Stimulated activated naive CD8-positive, alpha-beta T cell treated with anti-CD3 and anti-CD28 coated beads, Interleukin-15, Interleukin-2, amounts not matched to agents 100 ng/mL and 50 ng/mL, for 24 hours (primary cell): ENCODE data around the gene TRIM33.
"Not testable (repeated sequence)": the region's sequence is repeated elsewhere in the genome, so short reads cannot be mapped to it uniquely, and the experiment has no call there.

Experiments
- H3K27ac Mint-ChIP-seq: one replicate; pipeline ENCODE4 v1.8.0; 2021; ENCODE audit warnings: mild to moderate bottlenecking, mixed read lengths
- H3K27me3 Mint-ChIP-seq: one replicate; pipeline ENCODE4 v1.8.0; 2021; ENCODE audit warnings: mixed read lengths
- H3K36me3 Mint-ChIP-seq: one replicate; pipeline ENCODE4 v1.8.0; 2021; ENCODE audit warnings: low read depth, mixed read lengths
- H3K4me1 Mint-ChIP-seq: one replicate; pipeline ENCODE4 v1.8.0; 2021; ENCODE audit warnings: low read depth, mixed read lengths
- H3K4me3 Mint-ChIP-seq: one replicate; pipeline ENCODE4 v1.8.0; 2021; ENCODE audit warnings: mild to moderate bottlenecking, mixed read lengths
- H3K9me3 Mint-ChIP-seq: one replicate; pipeline ENCODE4 v1.8.0; 2021; ENCODE audit warnings: mixed read lengths

The TRIM33 gene

DNA sequence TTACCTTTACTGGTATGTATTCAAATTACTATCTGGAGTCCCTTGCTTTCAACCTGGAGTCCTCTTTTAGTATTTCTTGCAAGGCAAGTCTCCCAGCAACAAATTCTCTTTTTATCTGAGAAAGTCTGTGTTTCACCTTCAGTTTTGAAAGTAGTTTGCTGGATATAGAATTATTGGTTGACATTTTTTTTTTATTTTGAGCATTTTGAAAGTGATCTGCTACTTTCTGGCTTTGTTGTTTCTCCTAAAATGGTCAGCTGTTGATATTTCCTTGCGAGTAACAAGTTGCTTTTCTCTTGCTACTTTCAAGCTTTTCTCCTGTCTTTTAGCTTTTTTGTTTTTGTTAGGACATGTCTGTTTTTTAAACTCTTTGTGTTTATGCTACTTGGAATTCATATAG is 126.1 kb downstream of the TRIM33 start:
- H3K36me3 Mint-ChIP-seq: peaks cover 10% of the 10 kb centered on the region
- H3K27me3 Mint-ChIP-seq: no peaks in the 10 kb centered on the region
- no peak overlapping the region for H3K27ac Mint-ChIP-seq
- peaks cover 44% of the 10 kb centered on the region for H3K9me3 Mint-ChIP-seq
- H3K4me3 Mint-ChIP-seq: no peak overlapping the region
- H3K4me1 Mint-ChIP-seq: no peaks in the 10 kb centered on the region

DNA sequence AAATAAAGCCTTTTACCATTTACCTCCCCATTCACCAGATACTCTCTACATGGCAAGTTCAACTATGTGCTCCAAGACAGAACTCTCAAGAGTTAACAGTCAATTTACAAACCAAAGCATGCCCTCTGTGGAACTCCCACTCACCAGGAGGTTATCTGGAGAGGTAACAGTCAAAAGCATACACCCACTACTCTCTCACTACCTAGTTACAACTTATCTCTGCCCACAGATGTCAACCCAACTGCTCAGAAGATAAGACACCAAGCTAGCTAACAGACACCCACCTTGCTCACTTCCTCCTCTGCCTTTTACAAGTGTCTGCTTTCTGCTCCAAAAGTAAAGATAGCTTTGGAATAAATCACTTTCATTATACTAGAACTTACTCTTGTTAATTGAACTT is 131.0 kb downstream of the TRIM33 start:
- Mint-ChIP-seq H3K36me3 (peaks cover 10% of the 10 kb centered on the region), H3K9me3 (peaks cover 41% of the 10 kb centered on the region), H3K4me1 (no peaks in the 10 kb centered on the region), H3K4me3 (no peak overlapping the region), H3K27ac (no peak overlapping the region), H3K27me3 (peaks cover 8% of the 10 kb centered on the region)

DNA sequence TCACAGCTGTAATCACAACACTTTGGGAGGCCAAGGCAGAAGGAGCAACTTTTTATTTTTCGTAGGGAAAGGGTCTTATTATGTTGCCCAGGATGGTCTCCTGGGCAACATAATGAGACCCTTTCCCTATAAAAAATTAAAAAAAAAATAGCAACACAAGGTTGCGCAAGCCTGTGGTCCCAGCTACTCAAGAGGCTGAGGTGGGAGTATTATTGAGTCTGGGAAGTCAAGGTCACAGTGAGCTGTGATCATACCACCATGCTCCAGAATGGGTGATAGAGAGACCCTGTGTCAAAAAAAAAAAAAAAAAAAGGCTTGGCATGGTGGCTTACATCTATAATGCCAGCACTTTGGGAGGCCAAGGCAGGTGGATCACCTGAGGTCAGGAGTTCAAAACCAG is 131.6 kb downstream of the TRIM33 start:
- H3K27ac Mint-ChIP-seq: no peak overlapping the region
- no peak overlapping the region for H3K4me3 Mint-ChIP-seq
- H3K4me1 Mint-ChIP-seq: no peaks in the 10 kb centered on the region
- H3K36me3 Mint-ChIP-seq: peaks cover 10% of the 10 kb centered on the region
- H3K27me3 Mint-ChIP-seq: peaks cover 8% of the 10 kb centered on the region
- H3K9me3 Mint-ChIP-seq: peaks cover 36% of the 10 kb centered on the region

DNA sequence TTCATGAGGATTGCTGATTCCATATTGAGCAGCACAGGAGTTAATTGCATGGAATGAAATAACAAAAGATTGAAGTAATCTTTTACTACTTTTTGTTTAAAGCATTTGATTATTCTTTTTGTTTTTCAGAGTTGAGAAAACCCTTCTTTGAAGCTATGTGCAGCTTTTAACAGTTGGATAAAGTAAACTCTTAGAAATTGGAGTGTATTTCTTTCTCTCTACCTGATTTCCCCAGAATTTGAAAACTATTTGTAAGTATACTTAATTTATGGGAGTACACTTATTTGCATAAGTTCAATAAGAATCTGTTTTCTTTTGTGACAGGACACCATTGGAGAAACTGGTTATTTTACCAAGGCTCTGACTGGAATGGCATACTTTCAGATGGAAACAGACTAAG is 133.6 kb downstream of the TRIM33 start:
- Mint-ChIP-seq H3K9me3 (peaks cover 36% of the 10 kb centered on the region), H3K36me3 (peaks cover 10% of the 10 kb centered on the region), H3K27me3 (peaks cover 8% of the 10 kb centered on the region)

DNA sequence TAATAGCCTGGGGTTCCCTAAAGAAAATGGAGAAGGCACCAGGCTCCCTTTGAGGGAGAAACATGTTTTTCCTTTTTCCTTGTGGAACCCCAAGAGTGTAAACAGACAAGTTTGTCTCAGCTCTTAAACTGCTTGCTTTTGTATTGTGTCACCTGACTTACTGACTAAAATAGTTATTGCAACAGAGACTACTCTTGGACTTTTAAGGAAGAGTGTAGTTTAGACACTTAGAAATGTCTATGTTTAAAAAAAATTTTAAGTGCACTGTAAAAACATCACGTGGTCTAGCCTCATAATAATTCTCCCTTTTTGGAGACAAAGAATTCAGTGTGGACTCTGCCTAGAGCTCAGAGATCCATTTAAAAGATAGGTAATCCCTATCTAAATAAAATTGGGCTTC is 141.1 kb downstream of the TRIM33 start:
- Mint-ChIP-seq H3K9me3 (peaks cover 9% of the 10 kb centered on the region), H3K36me3 (no peaks in the 10 kb centered on the region), H3K4me3 (no peak overlapping the region), H3K27me3 (peaks cover 6% of the 10 kb centered on the region), H3K4me1 (no peaks in the 10 kb centered on the region), H3K27ac (no peak overlapping the region)

More for the DNA sequence above, 133.6 kb downstream of the TRIM33 start:
- H3K4me3 Mint-ChIP-seq: no peak overlapping the region
- H3K4me1 Mint-ChIP-seq: no peaks in the 10 kb centered on the region
- H3K27ac Mint-ChIP-seq: no peak overlapping the region

DNA sequence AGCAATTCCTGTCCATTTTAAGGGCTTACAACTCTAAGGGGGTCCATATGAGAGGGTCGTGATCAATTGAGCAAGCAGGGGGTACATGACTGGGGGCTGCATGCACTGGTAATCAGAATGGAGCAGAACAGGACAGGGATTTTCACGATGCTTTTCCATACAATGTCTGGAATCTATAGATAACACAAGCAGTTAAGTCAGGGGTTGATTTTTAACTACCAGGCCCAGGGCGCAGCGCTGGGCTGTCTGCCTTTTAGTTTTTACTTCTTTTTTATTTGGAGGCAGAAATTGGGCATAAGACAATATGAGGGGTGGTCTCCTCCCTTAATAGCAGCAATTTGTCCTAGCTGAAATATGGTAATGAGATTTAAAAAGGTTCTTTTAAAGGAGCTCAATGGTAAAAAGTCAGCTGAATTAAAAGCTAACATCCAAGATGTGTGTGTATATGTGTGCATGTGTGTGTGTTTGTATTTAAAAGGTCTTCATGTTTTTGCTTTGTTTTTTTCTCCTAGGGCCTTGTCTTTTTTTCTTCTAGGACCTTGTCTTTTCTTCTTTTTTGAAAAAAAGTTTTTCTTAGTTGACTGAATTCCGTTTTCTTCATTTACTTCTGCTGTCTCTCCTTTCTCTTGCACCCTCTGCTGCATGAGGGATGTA is 141.6 kb downstream of the TRIM33 start:
- not testable (repeated sequence) for H3K9me3 Mint-ChIP-seq, H3K4me1 Mint-ChIP-seq, H3K36me3 Mint-ChIP-seq, H3K27ac Mint-ChIP-seq, H3K27me3 Mint-ChIP-seq, H3K4me3 Mint-ChIP-seq

DNA sequence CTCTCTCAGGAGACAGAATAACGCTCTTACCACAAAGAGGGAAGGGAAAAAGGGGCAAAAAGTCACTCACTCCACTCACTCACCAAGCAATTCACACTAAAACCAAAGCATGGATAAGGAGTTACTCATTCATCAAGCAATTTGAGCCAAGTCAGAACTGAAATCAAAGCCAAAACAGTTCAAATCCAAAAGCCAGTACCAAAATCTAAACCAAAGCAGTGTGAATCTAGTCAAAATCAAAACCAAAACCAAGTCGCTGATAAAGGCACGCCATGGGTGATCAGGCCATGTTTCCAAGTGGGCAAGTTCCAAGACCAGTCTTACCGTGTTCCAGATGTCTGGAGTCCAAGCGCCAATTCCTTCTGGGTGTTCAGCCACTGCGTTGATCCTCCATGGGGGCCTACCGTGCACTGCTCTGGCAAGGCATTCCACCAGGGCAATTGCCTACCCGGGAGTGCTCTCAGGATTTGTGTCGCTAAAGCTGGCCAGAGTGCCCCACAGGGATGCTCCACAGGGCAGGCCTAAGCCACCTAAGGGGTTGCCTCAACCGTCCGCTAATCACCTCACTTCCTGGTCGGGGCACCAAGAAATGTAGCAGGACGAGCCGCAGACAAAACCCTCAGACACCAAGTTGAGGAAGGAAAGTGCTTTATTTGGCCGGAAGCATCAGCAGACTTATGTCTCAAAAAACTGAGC is 142.3 kb downstream of the TRIM33 start:
- Mint-ChIP-seq H3K9me3 (peaks cover 6% of the 10 kb centered on the region), H3K4me1 (no peaks in the 10 kb centered on the region), H3K4me3 (no peak overlapping the region), H3K27ac (no peak overlapping the region), H3K27me3 (peaks cover 6% of the 10 kb centered on the region), H3K36me3 (no peaks in the 10 kb centered on the region)

DNA sequence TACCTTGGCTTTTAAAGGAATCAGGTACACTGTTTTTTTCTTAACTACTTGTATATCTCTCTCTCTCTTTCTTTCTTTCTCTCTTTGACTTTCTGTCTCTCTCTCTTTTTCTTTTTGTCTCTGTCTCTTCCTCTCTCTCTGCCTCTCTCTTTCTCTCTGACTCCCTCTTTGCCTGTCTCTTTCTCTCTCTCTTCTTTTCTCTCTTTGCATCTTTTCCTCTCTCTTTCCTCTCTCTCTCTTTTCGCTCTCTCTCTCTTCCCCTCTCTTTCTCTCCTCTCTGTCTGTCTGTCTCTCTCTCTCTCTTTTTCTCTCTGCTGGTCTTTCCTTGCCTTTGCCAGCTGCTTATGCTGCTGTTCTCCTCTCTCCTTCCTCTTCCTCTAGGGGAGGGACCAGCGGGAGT is 143.2 kb downstream of the TRIM33 start:
- H3K27me3 Mint-ChIP-seq: peaks cover 6% of the 10 kb centered on the region

DNA sequence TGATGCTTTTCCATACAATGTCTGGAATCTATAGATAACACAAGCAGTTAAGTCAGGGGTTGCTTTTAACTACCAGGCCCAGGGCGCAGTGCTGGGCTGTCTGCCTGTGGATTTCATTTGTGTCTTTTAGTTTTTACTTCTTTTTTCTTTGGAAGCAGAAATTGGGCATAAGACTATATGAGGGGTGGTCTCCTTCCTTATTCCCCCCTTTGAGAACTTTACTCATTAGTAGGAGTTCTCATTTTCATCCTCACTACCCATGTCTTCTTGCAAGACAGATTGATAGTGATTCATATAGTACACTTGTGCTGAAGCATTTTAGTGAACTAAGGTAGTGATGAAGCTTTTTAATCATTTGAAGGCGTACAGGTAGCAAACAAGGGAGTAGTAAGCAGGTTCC is 147.8 kb downstream of the TRIM33 start:
- not testable (repeated sequence) for H3K27ac Mint-ChIP-seq, H3K4me1 Mint-ChIP-seq, H3K36me3 Mint-ChIP-seq, H3K4me3 Mint-ChIP-seq, H3K9me3 Mint-ChIP-seq, H3K27me3 Mint-ChIP-seq

More for the DNA sequence above, 143.2 kb downstream of the TRIM33 start:
- H3K9me3 Mint-ChIP-seq: peaks cover 4% of the 10 kb centered on the region
- no peaks in the 10 kb centered on the region for H3K4me1 Mint-ChIP-seq
- peak overlapping the region; percentile 28 for H3K27ac Mint-ChIP-seq
- H3K4me3 Mint-ChIP-seq: no peak overlapping the region
- H3K36me3 Mint-ChIP-seq: no peaks in the 10 kb centered on the region

DNA sequence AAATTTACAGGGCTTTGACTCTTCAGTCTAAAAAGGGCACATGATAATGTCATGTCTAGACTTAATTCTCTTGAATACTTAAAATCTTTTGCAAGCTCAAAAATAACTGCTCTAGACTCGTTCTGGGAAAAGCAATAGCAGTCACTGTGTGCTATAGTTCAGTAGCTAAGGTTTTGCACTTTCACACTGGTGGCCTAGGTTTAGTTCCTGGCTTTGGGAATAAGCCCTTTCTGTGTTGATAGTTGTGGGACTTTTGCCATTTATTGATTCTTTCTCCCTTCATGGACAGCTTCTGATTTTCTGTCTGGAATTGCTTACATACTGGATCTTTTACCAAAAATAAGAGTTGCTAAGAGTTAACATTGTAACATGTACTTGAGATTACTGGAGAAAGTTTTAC is 151.2 kb downstream of the TRIM33 start:
- H3K27ac Mint-ChIP-seq: no peak overlapping the region
- H3K4me3 Mint-ChIP-seq: no peak overlapping the region
- H3K27me3 Mint-ChIP-seq: no peaks in the 10 kb centered on the region
- peaks cover 4% of the 10 kb centered on the region for H3K9me3 Mint-ChIP-seq
- no peaks in the 10 kb centered on the region for H3K36me3 Mint-ChIP-seq
- no peaks in the 10 kb centered on the region for H3K4me1 Mint-ChIP-seq

DNA sequence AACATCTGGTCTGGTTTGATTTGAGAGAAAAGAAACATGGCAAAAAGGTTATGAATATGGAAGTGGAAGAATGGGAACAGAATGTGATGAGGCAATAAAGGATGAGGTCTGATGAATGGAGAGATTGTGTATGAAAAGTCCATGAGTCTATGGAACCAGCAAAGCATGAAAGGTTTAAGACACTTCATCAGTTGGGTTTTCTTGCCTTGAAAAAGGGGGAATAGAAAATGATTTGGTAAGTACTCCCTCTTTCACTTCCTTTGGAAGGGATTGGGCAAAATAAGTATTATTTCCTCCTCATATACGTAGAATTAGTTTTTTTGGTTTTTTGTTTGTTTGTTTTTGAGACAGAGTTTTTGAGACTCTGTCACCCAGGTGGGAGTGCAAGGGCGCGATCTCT is 155.8 kb downstream of the TRIM33 start:
- Mint-ChIP-seq H3K27ac (no peak overlapping the region), H3K9me3 (no peaks in the 10 kb centered on the region), H3K27me3 (no peaks in the 10 kb centered on the region)

DNA sequence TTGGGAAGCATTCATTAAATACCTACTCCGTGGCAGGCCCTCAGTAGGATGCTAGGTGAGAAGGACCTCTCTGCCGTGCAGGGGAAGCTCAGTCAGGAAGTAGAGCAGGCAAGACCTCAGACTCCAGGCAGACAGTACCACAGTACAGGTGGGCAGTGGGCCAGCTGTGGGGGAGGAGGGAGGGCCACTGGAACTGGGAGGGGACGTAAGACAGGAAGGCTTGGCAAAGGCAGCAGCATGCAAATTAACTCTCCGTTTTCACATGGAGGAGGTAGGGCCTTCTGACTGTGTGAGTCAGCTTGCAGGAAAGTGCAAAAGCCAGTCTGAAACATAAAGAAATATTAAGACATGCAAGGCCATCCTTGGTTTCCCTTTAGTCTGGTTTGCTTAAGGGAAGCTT is 157.7 kb downstream of the TRIM33 start:
- Mint-ChIP-seq H3K27ac (no peak overlapping the region), H3K4me1 (no peaks in the 10 kb centered on the region), H3K9me3 (no peaks in the 10 kb centered on the region), H3K4me3 (no peak overlapping the region), H3K27me3 (no peaks in the 10 kb centered on the region), H3K36me3 (no peaks in the 10 kb centered on the region)

More for the DNA sequence above, 155.8 kb downstream of the TRIM33 start:
- H3K36me3 Mint-ChIP-seq: no peaks in the 10 kb centered on the region
- H3K4me1 Mint-ChIP-seq: no peaks in the 10 kb centered on the region
- H3K4me3 Mint-ChIP-seq: no peak overlapping the region

DNA sequence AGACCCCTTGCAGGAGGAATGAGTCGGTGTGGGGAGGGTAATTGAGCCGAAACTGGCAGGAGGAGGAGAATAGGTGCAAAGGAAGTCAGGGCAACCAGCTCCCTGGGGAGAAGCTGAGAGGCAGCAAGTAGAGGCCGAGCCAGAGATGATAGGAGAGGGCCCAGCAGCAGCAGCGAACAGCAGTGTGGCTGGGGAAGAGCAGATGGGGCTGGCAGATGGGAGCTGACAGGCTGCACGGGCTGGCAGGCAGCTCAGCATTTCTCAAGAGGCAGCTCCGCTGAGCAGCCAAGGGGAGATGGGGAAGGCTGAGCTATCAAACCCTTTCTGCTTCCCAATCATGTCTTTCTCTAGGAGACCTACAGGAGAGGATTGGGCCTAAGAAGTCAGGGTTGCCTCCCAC is 158.2 kb downstream of the TRIM33 start:
- no peaks in the 10 kb centered on the region for H3K9me3 Mint-ChIP-seq
- H3K27ac Mint-ChIP-seq: no peak overlapping the region
- H3K4me1 Mint-ChIP-seq: no peaks in the 10 kb centered on the region
- H3K4me3 Mint-ChIP-seq: no peak overlapping the region
- no peaks in the 10 kb centered on the region for H3K27me3 Mint-ChIP-seq
- no peaks in the 10 kb centered on the region for H3K36me3 Mint-ChIP-seq

DNA sequence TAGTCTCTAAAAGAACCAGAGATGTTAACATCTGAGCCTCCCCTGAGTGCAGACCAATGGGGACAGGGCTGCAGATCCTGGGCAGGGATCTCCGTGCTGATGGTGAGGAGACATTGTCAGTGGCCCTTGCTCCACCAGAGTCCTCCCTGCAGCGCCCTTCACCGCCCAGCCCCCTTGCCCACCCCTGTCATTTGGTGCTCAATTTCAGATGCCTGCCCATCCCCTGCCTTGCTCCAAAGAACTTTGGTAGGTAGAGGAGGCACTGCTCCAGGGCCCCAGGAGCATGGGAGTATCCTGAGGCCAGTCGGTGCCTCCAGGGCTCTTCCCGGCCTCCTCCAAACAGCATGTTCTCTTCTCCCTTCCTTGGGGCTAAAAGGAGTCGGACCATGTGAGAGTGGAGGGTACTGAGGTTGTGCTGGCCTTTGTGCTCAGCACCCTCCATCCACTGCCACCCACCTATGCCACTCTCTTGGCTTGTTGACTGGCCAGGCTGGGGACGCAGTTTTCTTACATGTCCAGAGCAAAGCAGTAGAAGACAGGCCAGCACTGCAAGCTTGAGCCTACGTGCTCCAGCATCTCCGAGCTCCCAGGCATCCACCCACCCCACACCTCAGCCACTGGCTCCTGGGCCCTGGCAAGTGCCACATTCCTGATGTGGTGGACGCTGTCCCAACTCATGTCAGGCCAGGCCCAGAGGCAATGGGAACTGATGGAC is 160.1 kb downstream of the TRIM33 start:
- H3K4me1 Mint-ChIP-seq: peaks cover 4% of the 10 kb centered on the region
- H3K4me3 Mint-ChIP-seq: no peak overlapping the region
- H3K27ac Mint-ChIP-seq: no peak overlapping the region
- H3K36me3 Mint-ChIP-seq: no peaks in the 10 kb centered on the region
- H3K9me3 Mint-ChIP-seq: no peaks in the 10 kb centered on the region
- H3K27me3 Mint-ChIP-seq: no peaks in the 10 kb centered on the region

DNA sequence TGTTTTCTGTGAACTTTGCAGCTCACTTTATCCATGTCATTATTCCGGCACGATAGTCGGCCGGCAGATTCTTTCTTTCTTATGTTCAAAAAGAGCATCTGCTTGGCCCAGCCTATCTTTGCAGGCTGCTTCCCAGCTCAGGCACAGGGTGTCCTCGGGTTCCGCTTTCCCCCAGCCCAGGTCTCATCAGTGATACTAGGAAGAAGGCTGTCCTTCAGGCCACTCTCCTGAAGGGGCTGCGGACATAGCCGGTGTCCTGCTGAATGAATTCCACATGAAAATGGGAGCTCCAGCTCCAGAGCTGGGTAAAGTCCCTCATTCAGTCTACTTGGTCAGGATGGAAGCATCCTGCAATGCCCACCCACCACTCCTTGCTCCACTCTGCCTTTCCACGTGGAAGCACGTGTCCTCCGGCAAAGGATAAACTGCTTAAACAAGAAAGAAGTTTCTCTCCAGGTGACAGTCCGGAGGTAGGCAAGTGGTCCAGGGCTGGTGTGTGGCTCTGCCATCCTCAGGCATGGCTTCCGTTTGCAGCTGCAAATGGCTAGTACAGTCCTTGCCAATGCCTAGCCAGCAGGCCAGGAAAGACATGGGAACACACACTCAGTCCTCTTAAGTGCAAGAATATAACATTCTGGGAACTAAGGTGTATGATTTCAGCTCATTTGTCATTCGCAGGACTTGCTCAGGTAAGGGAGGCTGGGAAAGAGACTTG is 161.0 kb downstream of the TRIM33 start:
- Mint-ChIP-seq H3K4me3 (no peak overlapping the region), H3K9me3 (no peaks in the 10 kb centered on the region), H3K36me3 (no peaks in the 10 kb centered on the region), H3K4me1 (peaks cover 8% of the 10 kb centered on the region), H3K27ac (no peak overlapping the region), H3K27me3 (no peaks in the 10 kb centered on the region)
